Glutamatergic neuron (in vitro differentiated cells): ENCODE results near the gene MAPRE2. TPM values are rescaled to one million over a fixed set of nuclear protein-coding genes. Genes with fewer than 3 reads are reported as not detected.

Experiments
- DNase-seq: peaks from one replicate; pipeline ENCODE4 v3.0.0; 2022
- H3K27ac Mint-ChIP-seq: one replicate; pipeline ENCODE4 v1.8.0; 2020; ENCODE audit warnings: mild to moderate bottlenecking, mixed read lengths, inconsistent platforms; ENCODE audit not compliant: unreplicated experiment
- H3K27me3 Mint-ChIP-seq: one replicate; pipeline ENCODE4 v1.8.0; 2020; ENCODE audit warnings: mild to moderate bottlenecking, moderate library complexity, mixed read lengths, inconsistent platforms; ENCODE audit not compliant: unreplicated experiment
- H3K36me3 Mint-ChIP-seq: one replicate; pipeline ENCODE4 v1.8.0; 2020; ENCODE audit warnings: mild to moderate bottlenecking, mixed read lengths, inconsistent platforms; ENCODE audit not compliant: unreplicated experiment
- H3K4me1 Mint-ChIP-seq: one replicate; pipeline ENCODE4 v1.8.0; 2020; ENCODE audit warnings: mild to moderate bottlenecking, low read depth, mixed read lengths, inconsistent platforms; ENCODE audit not compliant: unreplicated experiment
- H3K4me3 Mint-ChIP-seq: one replicate; pipeline ENCODE4 v1.8.0; 2020; ENCODE audit warnings: mild to moderate bottlenecking, mixed read lengths, inconsistent platforms; ENCODE audit not compliant: unreplicated experiment
- H3K9me3 Mint-ChIP-seq: one replicate; pipeline ENCODE4 v1.8.0; 2020; ENCODE audit warnings: mild to moderate bottlenecking, moderate library complexity, mixed read lengths, inconsistent platforms; ENCODE audit not compliant: unreplicated experiment
- CTCF ChIP-seq: fragments of 200-600 bp; sonication (generic); IDR thresholded peaks from one replicate; pipeline ENCODE4 v1.5.0; 2021; ENCODE audit not compliant: partially characterized antibody, unreplicated experiment
- total RNA-seq: library from RNA; stranded (reverse); fragmentation: NEBNext Ultra II Directional; extraction: Animal tissue kit (Norgen Biotek cat#: 25700); gene quantifications from one replicate; pipeline ENCODE4 v1.2.1, GENCODE V29; 2021; ENCODE audit not compliant: unreplicated experiment

The MAPRE2 gene
- total RNA-seq, 1 donor from 2014 or later = 127 TPM

GRCh38 chr18:35153609-35154272 is 112.5 kb downstream of the MAPRE2 start:
- no peak for TF ChIP-seq CTCF
- DNase-seq = no peak
- Mint-ChIP-seq H3K4me3 (no peak overlapping the region), H3K4me1 (peaks cover 2% of the 10 kb centered on the region), H3K27me3 (no peaks in the 10 kb centered on the region), H3K36me3 (peaks cover 14% of the 10 kb centered on the region), H3K9me3 (peaks cover 10% of the 10 kb centered on the region), H3K27ac (no peak overlapping the region)

- Mint-ChIP-seq H3K4me3 (no peak overlapping the region), H3K4me1 (peaks cover 2% of the 10 kb centered on the region), H3K9me3 (peaks cover 1% of the 10 kb centered on the region), H3K27me3 (no peaks in the 10 kb centered on the region), H3K27ac (no peak overlapping the region), H3K36me3 (no peaks in the 10 kb centered on the region)
- DNase-seq = no peak
- TF ChIP-seq CTCF = no peak
Measured at GRCh38 chr18:35155398-35156117, 114.3 kb downstream of the MAPRE2 start.

- H3K4me3 Mint-ChIP-seq = no peak overlapping the region
- H3K27ac Mint-ChIP-seq = no peak overlapping the region
- no peak for DNase-seq
- no peak for TF ChIP-seq CTCF
- peaks cover 2% of the 10 kb centered on the region for H3K4me1 Mint-ChIP-seq
- H3K27me3 Mint-ChIP-seq = no peaks in the 10 kb centered on the region
- H3K36me3 Mint-ChIP-seq = no peaks in the 10 kb centered on the region
- peaks cover 1% of the 10 kb centered on the region for H3K9me3 Mint-ChIP-seq
Measured at GRCh38 chr18:35157181-35157580, 116.0 kb downstream of the MAPRE2 start.

- no peak for DNase-seq
- Mint-ChIP-seq H3K4me1 (peaks cover 2% of the 10 kb centered on the region), H3K36me3 (no peaks in the 10 kb centered on the region), H3K27ac (no peak overlapping the region), H3K4me3 (no peak overlapping the region), H3K9me3 (peaks cover 1% of the 10 kb centered on the region), H3K27me3 (no peaks in the 10 kb centered on the region)
- no peak for TF ChIP-seq CTCF
Measured at GRCh38 chr18:35158728-35159450, 117.7 kb downstream of the MAPRE2 start.
